Calu3 (cell line): Measurements from ENCODE around the gene C1QTNF4. TPM values are rescaled to one million over a fixed set of nuclear protein-coding genes. Genes with fewer than 3 reads are reported as not detected.
A peak's percentile ranks its signal among the peaks of the same experiment; 100 is the strongest.

Experiments used
- BruUV-seq: library from RNA; stranded (reverse); fragments of 400-500 nt; replicated peaks from 2 replicates; lab custom pipeline; 2021; lab: Mats Ljungman, UMichigan
- CTCF ChIA-PET: fragments of 300-600 bp; sonication (Branson Sonifier 250); formaldehyde crosslinking; loops from one replicate; lab custom pipeline; 2022; ENCODE audit warnings: antibody characterized with exemption; lab: Charles Lee
- DNase-seq: peaks from one replicate; pipeline ENCODE4 v3.0.0; 2022
- H3K27ac Mint-ChIP-seq: one replicate; pipeline ENCODE4 v1.8.0; 2022; ENCODE audit warnings: mixed read lengths; ENCODE audit not compliant: unreplicated experiment
- H3K27me3 Mint-ChIP-seq: one replicate; pipeline ENCODE4 v1.8.0; 2022; ENCODE audit warnings: mixed read lengths; ENCODE audit not compliant: unreplicated experiment
- H3K36me3 Mint-ChIP-seq: one replicate; pipeline ENCODE4 v1.8.0; 2022; ENCODE audit warnings: mild to moderate bottlenecking, moderate library complexity, mixed read lengths; ENCODE audit not compliant: insufficient read depth, unreplicated experiment
- H3K4me1 Mint-ChIP-seq: one replicate; pipeline ENCODE4 v1.8.0; 2022; ENCODE audit warnings: mild to moderate bottlenecking, low read depth, mixed read lengths; ENCODE audit not compliant: unreplicated experiment
- H3K4me3 Mint-ChIP-seq: one replicate; pipeline ENCODE4 v1.8.0; 2022; ENCODE audit warnings: mild to moderate bottlenecking, low read depth, moderate library complexity, mixed read lengths; ENCODE audit not compliant: unreplicated experiment
- H3K9me3 Mint-ChIP-seq: one replicate; pipeline ENCODE4 v1.8.0; 2022; ENCODE audit warnings: low read depth, mixed read lengths; ENCODE audit not compliant: unreplicated experiment
- CTCF ChIP-seq: fragments of 200-600 bp; IDR thresholded peaks from one replicate; pipeline ENCODE4 v1.8.0; 2022; ENCODE audit warnings: antibody characterized with exemption; ENCODE audit not compliant: unreplicated experiment
- intact Hi-C: fragments of 100-400 bp; cut with micrococcal nuclease; formaldehyde crosslinking; loops from one replicate; pipeline ENCODE4 v1.10.0; 2022; ENCODE audit not compliant: unreplicated experiment
- total RNA-seq: library from RNA; stranded (reverse); gene quantifications from 2 replicates; pipeline ENCODE4 v1.2.3, GENCODE V29; 2022

C1QTNF4 gene
- total RNA-seq, 1 experiment from 2014 or later: not detected

GRCh38 chr11:47587039-47587716 lies 7.0 kb downstream of the C1QTNF4 start:
- no peak for DNase-seq
- no TSS peak for BruUV-seq
- Mint-ChIP-seq H3K36me3 (peaks cover 6% of the 10 kb centered on the region), H3K27me3 (peaks cover 4% of the 10 kb centered on the region), H3K27ac (no peak overlapping the region), H3K4me1 (no peaks in the 10 kb centered on the region), H3K9me3 (no peaks in the 10 kb centered on the region), H3K4me3 (no peak overlapping the region)
- no peak for TF ChIP-seq CTCF
- CTCF ChIA-PET: no interaction called here
- intact Hi-C loops: no loop called here

GRCh38 chr11:47586098-47586855 lies 7.9 kb downstream of the C1QTNF4 start, which contains the start of gene FAM180B:
FAM180B (plus strand) TSS chr11:47586678; CDS start chr11:47586769, 91 bp downstream.
- Mint-ChIP-seq H3K4me3 (no peak within 1 kb of the TSS), H3K27me3 (no peaks in the 10 kb centered on the region), H3K4me1 (no peaks in the 10 kb centered on the region), H3K27ac (no peak within 1 kb of the TSS), H3K36me3 (peaks cover 6% of the 10 kb centered on the region), H3K9me3 (no peaks in the 10 kb centered on the region)
- intact Hi-C loops: no loop called here
- no TSS peak for BruUV-seq
- TF ChIP-seq CTCF: no peak
- DNase-seq: no peak
- CTCF ChIA-PET: interaction anchor here (0.9 kb wide), 1 partner anchor 32 kb away, joined by 3 read pairs; no protein-coding TSS in a partner anchor

- no peak overlapping the region for H3K27ac Mint-ChIP-seq
- no peaks in the 10 kb centered on the region for H3K9me3 Mint-ChIP-seq
- CTCF ChIA-PET: no interaction called here
- peaks cover 10% of the 10 kb centered on the region for H3K4me1 Mint-ChIP-seq
- peaks cover 18% of the 10 kb centered on the region for H3K36me3 Mint-ChIP-seq
- intact Hi-C loops: no loop called here
- no peaks in the 10 kb centered on the region for H3K27me3 Mint-ChIP-seq
- no peak for TF ChIP-seq CTCF
- H3K4me3 Mint-ChIP-seq: no peak overlapping the region
- DNase-seq: no peak
- BruUV-seq: no TSS peak
These were observed 10.4 kb downstream of the C1QTNF4 start for GRCh38 chr11:47583844-47584243.

- Mint-ChIP-seq H3K27ac (peak within 1 kb of the TSS; percentile 98), H3K27me3 (no peaks in the 10 kb centered on the region), H3K36me3 (peaks cover 57% of the 10 kb centered on the region), H3K9me3 (no peaks in the 10 kb centered on the region), H3K4me3 (peak within 1 kb of the TSS; percentile 95), H3K4me1 (peaks cover 10% of the 10 kb centered on the region)
- intact Hi-C loops: no loop called here
- DNase-seq: peak; percentile 88
- CTCF ChIA-PET: no interaction called here
- TF ChIP-seq CTCF: no peak
- BruUV-seq: TSS peak; percentile 60
These were observed 15.4 kb downstream of the C1QTNF4 start, which contains the start of the genes KBTBD4 and NDUFS3 for GRCh38 chr11:47578524-47579494. KBTBD4 (minus strand) TSS chr11:47578970; CDS start chr11:47578951, 19 bp downstream. NDUFS3 (plus strand) TSS chr11:47579074; CDS start chr11:47579092, 18 bp downstream.
